ENCODE results near the gene PTPN11.

Gene PTPN11

DNA sequence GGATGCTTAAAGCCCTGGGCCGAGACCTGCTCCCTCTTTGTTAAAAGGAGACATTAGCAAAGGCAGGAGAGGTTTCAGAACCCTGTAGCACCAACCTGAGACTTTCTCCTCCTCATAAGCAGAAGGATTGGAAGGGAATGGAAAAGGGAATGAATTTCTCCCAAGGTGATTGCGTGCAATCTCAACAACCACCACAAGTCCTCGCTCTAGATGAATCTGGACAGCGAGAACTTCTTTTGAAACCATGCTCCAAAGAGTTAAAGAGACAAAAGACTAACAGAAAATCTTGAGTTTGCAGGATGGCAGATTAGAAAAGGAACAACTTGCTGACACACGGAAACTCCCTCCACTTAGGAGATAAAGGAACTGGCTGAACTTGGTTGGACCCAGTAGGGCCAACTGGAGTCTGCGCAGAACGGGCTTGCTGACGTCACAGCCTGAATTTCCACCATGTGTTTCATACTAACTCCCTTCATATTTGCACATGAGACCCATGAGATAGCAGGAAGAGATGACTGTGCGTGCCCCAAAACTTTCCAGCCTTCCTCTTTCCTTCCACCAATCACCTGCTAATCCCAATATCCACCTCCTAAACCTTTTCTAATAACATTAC is 137.0 kb downstream of the PTPN11 start:
- Histone ChIP-seq H3K9me3 (ENCODE audit: low read length) (no peaks in the 10 kb centered on the region), H3K4me3 (ENCODE audit: low read depth in 1 of 2, low read length in 2 of 2) (no peak overlapping the region), H3K4me1 (ENCODE audit: insufficient read depth, low read length) (no peaks in the 10 kb centered on the region), H3K9ac (ENCODE audit: low read length) (no peak overlapping the region), H3K27me3 (ENCODE audit: control insufficient read depth in 1 of 2, insufficient read depth in 2 of 2, low read length in 2 of 2) (no peaks in the 10 kb centered on the region), H3K27ac (ENCODE audit: low read depth, low read length) (no peak overlapping the region), H3K36me3 (ENCODE audit: insufficient read depth, low read length) (no peaks in the 10 kb centered on the region)

DNA sequence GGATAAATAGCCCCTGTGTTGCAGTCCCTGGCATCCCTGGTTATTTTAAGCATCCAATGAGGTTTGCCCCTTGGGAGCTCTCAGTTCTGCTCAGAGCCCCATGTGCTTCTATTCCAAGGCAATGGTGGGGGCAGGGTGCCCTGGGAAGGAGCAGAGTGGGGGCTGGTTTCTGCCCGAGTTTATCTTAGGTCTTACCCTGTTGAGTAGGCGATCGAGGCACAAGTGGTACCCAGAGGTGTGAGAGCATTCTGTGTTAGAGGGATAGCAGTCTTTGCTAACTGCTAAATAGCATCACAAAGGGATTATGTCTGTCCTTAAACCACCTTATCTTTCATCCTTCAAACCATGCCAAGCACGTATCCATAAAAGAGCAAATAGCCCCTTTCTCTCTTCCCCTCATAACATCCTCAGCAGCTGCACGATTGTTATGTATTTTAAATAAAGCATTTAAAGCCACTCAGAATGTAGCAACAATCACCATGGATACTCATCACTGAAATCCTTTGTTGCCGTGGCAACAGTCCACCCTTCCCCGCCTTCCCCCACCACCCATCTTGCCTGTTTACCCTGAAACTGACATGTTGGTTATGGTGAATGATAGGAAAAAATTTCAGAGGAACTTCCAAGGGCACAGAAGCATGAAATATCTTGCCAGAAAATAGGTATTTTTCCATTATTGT is 139.3 kb downstream of the PTPN11 start:
- Histone ChIP-seq H3K36me3 (ENCODE audit: insufficient read depth, low read length) (no peaks in the 10 kb centered on the region), H3K4me3 (ENCODE audit: low read depth in 1 of 2, low read length in 2 of 2) (no peak overlapping the region), H3K27ac (ENCODE audit: low read depth, low read length) (no peak overlapping the region), H3K9me3 (ENCODE audit: low read length) (no peaks in the 10 kb centered on the region), H3K27me3 (ENCODE audit: control insufficient read depth in 1 of 2, insufficient read depth in 2 of 2, low read length in 2 of 2) (no peaks in the 10 kb centered on the region), H3K4me1 (ENCODE audit: insufficient read depth, low read length) (no peaks in the 10 kb centered on the region), H3K9ac (ENCODE audit: low read length) (no peak overlapping the region)

Data from muscle layer of colon (tissue), 2 donors.